SK-N-SH (cell line): ENCODE results near the gene RFNG. TPM values are rescaled to one million over a fixed set of nuclear protein-coding genes. Genes with fewer than 3 reads are reported as not detected.
A peak's percentile ranks its signal among the peaks of the same experiment; 100 is the strongest.

Source experiments
- CTCF ChIA-PET: fragments of 300-600, 350-600 bp; formaldehyde crosslinking; extraction: SDS; loops from one replicate; lab custom pipeline; 2021; lab: Yijun Ruan, JAX
- POLR2A ChIA-PET: fragments of 350-600 bp; sonication (Branson Sonifier 250); formaldehyde crosslinking; extraction: SDS; loops from one replicate; lab custom pipeline; 2020; ENCODE audit warnings: antibody characterized with exemption, inconsistent platforms; lab: Yijun Ruan, JAX
- DNase-seq: peaks from one replicate; pipeline ENCODE4 v3.0.0; 2012
- H2AFZ ChIP-seq: fragments of 200-600 bp; sonication (generic); 2 replicates; pipeline ENCODE4 v1.8.1; 2016; ENCODE audit warnings: antibody characterized with exemption, mild to moderate bottlenecking, low read depth
- H3F3A ChIP-seq: fragments of 200-600 bp; sonication (generic); replicated peaks from 2 replicates; pipeline ENCODE3; 2016; ENCODE audit warnings: antibody characterized with exemption, mild to moderate bottlenecking; ENCODE audit not compliant: insufficient read depth
- H3K27ac ChIP-seq, 2 experiments: fragments of 200-500 bp in 1 of 2; fragments of 200-600 bp in 1 of 2; sonication (Bioruptor generic) in 1 of 2; sonication (generic), shearing (Covaris generic) in 1 of 2; 2 replicates each; pipeline versions ENCODE4 v1.5.1 to v1.6.1; 2014 to 2016; ENCODE audit warnings: low read depth in 2 of 2, inconsistent platforms in 1 of 2, low read length in 1 of 2, mild to moderate bottlenecking in 1 of 2, mixed read lengths in 1 of 2
- H3K27me3 ChIP-seq: fragments of 200-600 bp; sonication (generic), shearing (Covaris generic); 2 replicates; pipeline ENCODE4 v1.6.1; 2016; ENCODE audit warnings: mixed run types; ENCODE audit not compliant: insufficient read depth
- H3K36me3 ChIP-seq, 2 experiments: fragments of 200-500 bp in 1 of 2; fragments of 200-600 bp in 1 of 2; sonication (Bioruptor generic) in 1 of 2; sonication (generic) in 1 of 2; replicated peaks in 1 of 2; 2 replicates each; pipeline versions ENCODE3 to v1.5.1; 2014 to 2016; ENCODE audit warnings: low read length in 1 of 2, mild to moderate bottlenecking in 1 of 2; ENCODE audit not compliant: insufficient read depth in 2 of 2, control insufficient read depth in 1 of 2
- H3K4me1 ChIP-seq, 2 experiments: fragments of 200-500 bp in 1 of 2; fragments of 200-600 bp in 1 of 2; sonication (Bioruptor generic) in 1 of 2; sonication (generic), shearing (Covaris generic) in 1 of 2; 2 replicates each; pipeline versions ENCODE4 v1.5.1 to v1.6.1; 2014 to 2016; ENCODE audit warnings: low read depth in 1 of 2, low read length in 1 of 2, mixed run types in 1 of 2; ENCODE audit not compliant: insufficient read depth in 2 of 2, control insufficient read depth in 1 of 2
- H3K4me2 ChIP-seq: fragments of 200-600 bp; sonication (generic), shearing (Covaris generic); 2 replicates; pipeline ENCODE4 v1.6.1; 2017; ENCODE audit warnings: mixed run types
- H3K4me3 ChIP-seq, 2 experiments: fragments of 200-500 bp in 1 of 2; fragments of 200-600 bp in 1 of 2; sonication (Bioruptor generic) in 1 of 2; sonication (generic), shearing (Covaris generic) in 1 of 2; 2 replicates each; pipeline versions ENCODE4 v1.5.1 to v1.8.1; 2014 to 2016; ENCODE audit warnings: low read depth in 2 of 2, inconsistent platforms in 1 of 2, low read length in 1 of 2, mild to moderate bottlenecking in 1 of 2, mixed read lengths in 1 of 2, moderate library complexity in 1 of 2
- H3K79me2 ChIP-seq: fragments of 200-600 bp; sonication (generic); 2 replicates; pipeline ENCODE4 v1.8.1; 2017; ENCODE audit warnings: mild to moderate bottlenecking; ENCODE audit not compliant: insufficient read depth
- H3K9ac ChIP-seq: fragments of 200-600 bp; sonication (generic); 2 replicates; pipeline ENCODE4 v1.6.1; 2017; ENCODE audit warnings: mixed run types
- H3K9me2 ChIP-seq: fragments of 200-600 bp; sonication (generic); 2 replicates; pipeline ENCODE4 v1.6.1; 2017; ENCODE audit warnings: mixed run types
- H3K9me3 ChIP-seq: fragments of 200-600 bp; sonication (generic); 2 replicates; pipeline ENCODE4 v1.6.1; 2017; ENCODE audit warnings: mixed run types, mild to moderate bottlenecking, moderate library complexity
- H4K20me1 ChIP-seq: fragments of 200-600 bp; sonication (generic); 2 replicates; pipeline ENCODE4 v1.6.1; 2017; ENCODE audit warnings: mild to moderate bottlenecking, mixed run types; ENCODE audit not compliant: insufficient read depth
- ELF1 ChIP-seq: IDR thresholded peaks from 2 replicates; pipeline ENCODE4 v1.4.0; 2012
- FOSL2 ChIP-seq: IDR thresholded peaks from 2 replicates; pipeline ENCODE4 v1.4.0; 2012; ENCODE audit warnings: low read depth, mild to moderate bottlenecking, moderate library complexity, borderline replicate concordance
- GATA2 ChIP-seq: sonication (generic); formaldehyde crosslinking; IDR thresholded peaks from 2 replicates; pipeline ENCODE4 v1.5.0; 2020; ENCODE audit warnings: mild to moderate bottlenecking, missing genetic modification reagents
- JUND ChIP-seq: IDR thresholded peaks from 2 replicates; pipeline ENCODE4 v1.4.0; 2012
- MXI1 ChIP-seq: IDR thresholded peaks from 2 replicates; pipeline ENCODE4 v1.6.1; 2012; ENCODE audit warnings: mild to moderate bottlenecking, low read depth, low read length, improper control_type of control experiment
- RCOR1 ChIP-seq: fragments of 150-350 bp; IDR thresholded peaks from 2 replicates; pipeline ENCODE4 v1.6.1; 2017; ENCODE audit warnings: antibody characterized with exemption, low read length
- RFX5 ChIP-seq: IDR thresholded peaks from 2 replicates; pipeline ENCODE4 v1.6.1; 2012; ENCODE audit warnings: mild to moderate bottlenecking, improper control_type of control experiment, low read length
- RXRA ChIP-seq: IDR thresholded peaks from 2 replicates; pipeline ENCODE4 v1.4.0; 2012; ENCODE audit warnings: low read depth, mild to moderate bottlenecking, borderline replicate concordance
- ZBTB33 ChIP-seq: IDR thresholded peaks from 2 replicates; pipeline ENCODE4 v1.4.0; 2012; ENCODE audit warnings: low read depth, borderline replicate concordance
- WGBS: methylation state at CpG from one replicate; pipeline ENCODE4 v1.1.6; 2017; ENCODE audit warnings: low lambda C conversion rate; 5-methylcytosine and 5-hydroxymethylcytosine counted together
- polyA plus RNA-seq, 3 experiments: library from polyadenylated mRNA; depleted of rRNA; stranded (reverse); fragments of >200 nt; gene quantifications; 2 replicates each; pipeline ENCODE4 v1.2.3, GENCODE V29; 2012

The RFNG gene
- polyA plus RNA-seq, 1 of the 3 experiments (the other 2 are of a cell fraction), result 68.6 TPM

DNA sequence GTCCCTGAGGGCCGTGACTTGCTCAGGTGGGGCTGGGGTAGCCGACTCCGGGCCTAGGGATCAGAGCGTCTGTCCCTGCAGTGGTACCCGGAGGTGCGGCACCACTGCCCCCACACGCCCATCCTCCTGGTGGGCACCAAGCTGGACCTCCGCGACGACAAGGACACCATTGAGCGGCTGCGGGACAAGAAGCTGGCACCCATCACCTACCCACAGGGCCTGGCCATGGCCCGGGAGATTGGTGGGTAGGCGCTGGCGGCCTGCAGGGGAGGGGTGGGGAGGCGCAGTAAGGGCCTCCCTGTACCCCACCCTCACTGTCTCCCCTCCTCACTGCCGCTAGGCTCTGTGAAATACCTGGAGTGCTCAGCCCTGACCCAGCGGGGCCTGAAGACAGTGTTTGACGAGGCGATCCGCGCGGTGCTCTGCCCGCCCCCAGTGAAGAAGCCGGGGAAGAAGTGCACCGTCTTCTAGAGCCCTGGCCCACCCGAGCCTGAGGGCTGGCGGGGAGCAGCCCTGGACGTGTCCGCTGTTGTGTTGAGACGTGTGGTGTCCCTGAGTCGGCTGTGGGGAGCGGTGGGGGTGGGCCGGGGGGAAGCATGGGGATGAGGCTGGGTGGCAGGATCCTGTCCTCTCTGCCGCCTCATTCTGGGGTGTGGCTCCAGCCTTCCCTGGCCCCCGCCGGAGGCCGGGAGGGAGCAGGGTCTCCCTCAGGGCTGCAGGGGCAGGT, 18.1 kb downstream of the RFNG start:
- Histone ChIP-seq H3K27ac (no peak overlapping the region), H3K9me2 (no peaks in the 10 kb centered on the region), H3K4me1 (peaks cover 7 to 33% of the 10 kb centered on the region in 2 experiments), H3F3A (peaks cover 35% of the 10 kb centered on the region), H3K36me3 (peaks cover 5 to 10% of the 10 kb centered on the region in 2 experiments), H2AFZ (no peak overlapping the region), H4K20me1 (peaks cover 4% of the 10 kb centered on the region; the same call in 1 of the 2 replicates), H3K4me2 (no peak overlapping the region), H3K79me2 (no peaks in the 10 kb centered on the region), H3K4me3 (no peak overlapping the region), H3K9ac (no peak overlapping the region), H3K9me3 (no peaks in the 10 kb centered on the region), H3K27me3 (no peaks in the 10 kb centered on the region)
- CTCF ChIA-PET, result interaction anchor here (1.0 to 35.7 kb wide), 6 partner anchors 13 to 122 kb away, joined by 3 to 1216 read pairs (median 65); partner anchors contain the start of genes CENPX, DUS1L, LRRC45 and NOTUM
- 95% methylated on average over 38 of the region's 38 CpGs for WGBS
- DNase-seq, result no peak
- TF ChIP-seq ZBTB33, result no peak
- no peak for TF ChIP-seq ELF1
- no peak for TF ChIP-seq JUND
- no peak for TF ChIP-seq GATA2 (CRISPR knock-in tag)
- no peak for TF ChIP-seq RXRA
- POLR2A ChIA-PET, result no interaction called here

DNA sequence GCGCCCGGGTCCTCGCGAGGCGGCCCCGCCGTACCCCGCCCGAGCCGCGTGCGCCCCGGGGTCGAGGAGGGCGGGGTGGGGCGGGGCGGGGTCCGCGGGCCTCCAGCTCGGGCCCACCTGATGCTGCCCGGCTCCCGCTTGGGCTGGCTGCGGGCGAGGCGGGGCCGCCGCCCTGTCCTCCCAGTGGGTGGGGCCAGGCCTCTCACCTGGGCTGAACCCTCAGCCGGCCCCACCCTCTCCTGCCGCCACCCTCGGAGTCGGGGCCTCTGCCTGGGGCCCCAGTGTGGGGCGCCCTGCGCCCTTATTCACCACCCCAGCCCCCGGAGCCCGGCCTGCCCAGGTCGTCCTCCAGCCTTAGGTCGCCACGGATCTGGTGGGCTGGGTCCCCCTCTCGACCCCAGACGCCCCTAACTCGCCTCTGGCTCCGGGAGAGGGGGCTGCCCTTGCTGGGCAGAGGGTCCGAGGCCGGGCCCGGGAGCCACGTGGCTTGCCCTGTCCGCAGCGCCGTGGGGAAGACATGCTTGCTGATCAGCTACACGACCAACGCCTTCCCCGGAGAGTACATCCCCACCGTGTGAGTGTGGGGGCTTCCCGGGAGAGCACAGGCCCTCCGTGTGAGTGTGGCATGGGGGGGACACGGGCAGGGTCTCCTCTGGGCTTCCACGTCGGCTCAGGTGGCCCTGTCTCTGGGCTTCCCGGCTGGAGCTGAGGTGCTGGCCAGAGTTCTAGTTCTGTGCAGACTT, 19.6 kb downstream of the RFNG start:
- Histone ChIP-seq H3K36me3 (peaks cover 5 to 15% of the 10 kb centered on the region in 2 experiments), H3K4me2 (peak overlapping the region; percentile 81), H3K27ac (peak overlapping the region in 1 of 2 experiments; percentile 62; a peak in 2 of 4 replicates), H3F3A (peaks cover 34% of the 10 kb centered on the region), H2AFZ (no peak overlapping the region), H3K79me2 (no peaks in the 10 kb centered on the region), H4K20me1 (peaks cover 4% of the 10 kb centered on the region; the same call in 1 of the 2 replicates), H3K27me3 (no peaks in the 10 kb centered on the region), H3K9ac (peak overlapping the region; percentile 31; the same call in 1 of the 2 replicates), H3K9me2 (no peaks in the 10 kb centered on the region), H3K4me1 (peaks cover 7 to 29% of the 10 kb centered on the region in 2 experiments), H3K9me3 (no peaks in the 10 kb centered on the region), H3K4me3 (peak overlapping the region; percentile 57 to 62; a peak in 3 of 4 replicates)
- DNase-seq, result peak; percentile 85
- POLR2A ChIA-PET, result interaction anchor here (0.9 to 3.4 kb wide), 3 partner anchors 10 to 123 kb away, joined by 3 to 9 read pairs (median 7); partner anchors contain the start of genes CENPX and LRRC45
- 17% methylated on average over 11 of the region's 59 CpGs for WGBS
- TF ChIP-seq MXI1 (peak; percentile 62), RCOR1 (no peak), FOSL2 (no peak), RFX5 (no peak)
- CTCF ChIA-PET, result interaction anchor here (0.8 to 35.7 kb wide), 15 partner anchors 11 to 163 kb away, joined by 3 to 1216 read pairs (median 14); partner anchors contain the start of genes CENPX, LRRC45, MAFG and NOTUM
